Femur (tissue), 1 donor: Measurements from ENCODE around the gene RPL38.
"Not testable (repeated sequence)": the region's sequence is repeated elsewhere in the genome, so short reads cannot be mapped to it uniquely, and the experiment has no call there.

Experiments
- DNase-seq: peaks from one replicate; pipeline ENCODE4 v3.0.0-alpha.2; 2017

Gene RPL38

GRCh38 chr17:74185571-74186185 is 17.8 kb upstream of the RPL38 start:
- DNase-seq, result no peak

- no peak for DNase-seq
Measured at GRCh38 chr17:74186498-74186897, 17.0 kb upstream of the RPL38 start.

- DNase-seq, result no peak
Measured at GRCh38 chr17:74187761-74188160, 15.7 kb upstream of the RPL38 start.

GRCh38 chr17:74188687-74189086 is 14.8 kb upstream of the RPL38 start:
- DNase-seq, result not testable (repeated sequence)

GRCh38 chr17:74190154-74190553 is 13.3 kb upstream of the RPL38 start:
- DNase-seq, result no peak

- no peak for DNase-seq
Measured at GRCh38 chr17:74190807-74191406, 12.6 kb upstream of the RPL38 start.

- peak; percentile 67 for DNase-seq
Measured at GRCh38 chr17:74192950-74193781, 10.3 kb upstream of the RPL38 start.

GRCh38 chr17:74194682-74195081 is 8.8 kb upstream of the RPL38 start:
- no peak for DNase-seq

- no peak for DNase-seq
Measured at GRCh38 chr17:74196541-74197317, 6.7 kb upstream of the RPL38 start.

GRCh38 chr17:74197801-74198200 is 5.7 kb upstream of the RPL38 start:
- DNase-seq, result no peak

GRCh38 chr17:74198694-74199093 is 4.8 kb upstream of the RPL38 start:
- no peak for DNase-seq

- peak; percentile 71 for DNase-seq
Measured at GRCh38 chr17:74199306-74200092, 4.0 kb upstream of the RPL38 start.

GRCh38 chr17:74200112-74200511 is 3.4 kb upstream of the RPL38 start:
- no peak for DNase-seq

- DNase-seq, result peak; percentile 68
Measured at GRCh38 chr17:74201250-74201649, 2.2 kb upstream of the RPL38 start.

- no peak for DNase-seq
Measured at GRCh38 chr17:74201948-74202347, 1.5 kb upstream of the RPL38 start.

GRCh38 chr17:74202938-74203337 is 540 bp upstream of the RPL38 start:
- DNase-seq, result no peak

GRCh38 chr17:74204474-74204873 is 996 bp downstream of the RPL38 start:
- DNase-seq, result no peak

GRCh38 chr17:74205274-74205673 is 1.8 kb downstream of the RPL38 start:
- no peak for DNase-seq

GRCh38 chr17:74206332-74206818 is 2.9 kb downstream of the RPL38 start:
- DNase-seq, result no peak

- DNase-seq, result peak; percentile 81
Measured at GRCh38 chr17:74210191-74211140, 7.0 kb downstream of the RPL38 start.
